Measurements from ENCODE around the gene PLA2G7.

Gene PLA2G7

DNA sequence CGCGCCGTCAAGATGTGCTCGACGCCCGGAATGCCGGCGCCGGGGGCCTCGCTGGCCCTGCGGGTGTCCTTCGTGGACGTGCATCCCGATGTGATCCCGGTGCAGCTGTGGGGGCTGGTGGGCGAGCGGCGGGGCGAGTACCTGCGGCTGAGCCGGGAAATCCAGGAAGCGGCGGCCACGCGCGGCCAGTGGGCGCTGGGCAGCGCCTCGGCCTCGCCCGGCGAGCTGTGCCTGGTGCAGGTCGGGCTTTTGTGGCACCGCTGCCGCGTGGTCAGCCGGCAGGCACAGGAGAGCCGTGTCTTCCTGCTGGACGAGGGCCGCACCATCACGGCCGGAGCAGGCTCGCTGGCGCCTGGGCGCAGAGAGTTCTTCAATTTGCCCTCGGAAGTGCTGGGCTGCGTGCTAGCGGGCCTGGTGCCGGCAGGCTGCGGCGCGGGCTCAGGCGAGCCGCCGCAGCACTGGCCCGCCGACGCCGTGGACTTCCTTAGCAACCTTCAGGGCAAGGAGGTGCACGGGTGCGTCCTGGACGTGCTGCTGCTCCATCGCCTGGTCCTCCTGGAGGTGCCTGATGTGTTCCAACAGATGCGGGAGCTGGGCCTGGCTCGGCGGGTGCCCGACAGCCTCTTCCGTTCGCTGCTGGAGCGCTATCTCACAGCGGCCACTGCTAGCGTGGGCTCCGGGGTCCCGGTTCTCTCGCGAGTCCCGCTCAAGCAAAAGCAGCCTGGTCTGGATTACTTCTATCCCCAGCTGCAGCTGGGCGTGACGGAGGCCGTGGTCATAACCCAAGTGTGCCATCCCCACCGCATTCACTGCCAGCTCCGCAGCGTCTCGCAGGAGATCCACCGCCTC, 46.8 kb downstream of the PLA2G7 start:
- TF ChIP-seq, protein P1, sequence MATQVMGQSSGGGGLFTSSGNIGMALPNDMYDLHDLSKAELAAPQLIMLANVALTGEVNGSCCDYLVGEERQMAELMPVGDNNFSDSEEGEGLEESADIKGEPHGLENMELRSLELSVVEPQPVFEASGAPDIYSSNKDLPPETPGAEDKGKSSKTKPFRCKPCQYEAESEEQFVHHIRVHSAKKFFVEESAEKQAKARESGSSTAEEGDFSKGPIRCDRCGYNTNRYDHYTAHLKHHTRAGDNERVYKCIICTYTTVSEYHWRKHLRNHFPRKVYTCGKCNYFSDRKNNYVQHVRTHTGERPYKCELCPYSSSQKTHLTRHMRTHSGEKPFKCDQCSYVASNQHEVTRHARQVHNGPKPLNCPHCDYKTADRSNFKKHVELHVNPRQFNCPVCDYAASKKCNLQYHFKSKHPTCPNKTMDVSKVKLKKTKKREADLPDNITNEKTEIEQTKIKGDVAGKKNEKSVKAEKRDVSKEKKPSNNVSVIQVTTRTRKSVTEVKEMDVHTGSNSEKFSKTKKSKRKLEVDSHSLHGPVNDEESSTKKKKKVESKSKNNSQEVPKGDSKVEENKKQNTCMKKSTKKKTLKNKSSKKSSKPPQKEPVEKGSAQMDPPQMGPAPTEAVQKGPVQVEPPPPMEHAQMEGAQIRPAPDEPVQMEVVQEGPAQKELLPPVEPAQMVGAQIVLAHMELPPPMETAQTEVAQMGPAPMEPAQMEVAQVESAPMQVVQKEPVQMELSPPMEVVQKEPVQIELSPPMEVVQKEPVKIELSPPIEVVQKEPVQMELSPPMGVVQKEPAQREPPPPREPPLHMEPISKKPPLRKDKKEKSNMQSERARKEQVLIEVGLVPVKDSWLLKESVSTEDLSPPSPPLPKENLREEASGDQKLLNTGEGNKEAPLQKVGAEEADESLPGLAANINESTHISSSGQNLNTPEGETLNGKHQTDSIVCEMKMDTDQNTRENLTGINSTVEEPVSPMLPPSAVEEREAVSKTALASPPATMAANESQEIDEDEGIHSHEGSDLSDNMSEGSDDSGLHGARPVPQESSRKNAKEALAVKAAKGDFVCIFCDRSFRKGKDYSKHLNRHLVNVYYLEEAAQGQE (IDR thresholded peaks at IDR 0.05; ENCODE audit: insufficient read depth in 1 of 2, low read depth in 2 of 2, low read length in 2 of 2) = no peak
- no peak for TF ChIP-seq TAF1 (IDR thresholded peaks at IDR 0.05; ENCODE audit: borderline replicate concordance, insufficient read depth, low read length)

DNA sequence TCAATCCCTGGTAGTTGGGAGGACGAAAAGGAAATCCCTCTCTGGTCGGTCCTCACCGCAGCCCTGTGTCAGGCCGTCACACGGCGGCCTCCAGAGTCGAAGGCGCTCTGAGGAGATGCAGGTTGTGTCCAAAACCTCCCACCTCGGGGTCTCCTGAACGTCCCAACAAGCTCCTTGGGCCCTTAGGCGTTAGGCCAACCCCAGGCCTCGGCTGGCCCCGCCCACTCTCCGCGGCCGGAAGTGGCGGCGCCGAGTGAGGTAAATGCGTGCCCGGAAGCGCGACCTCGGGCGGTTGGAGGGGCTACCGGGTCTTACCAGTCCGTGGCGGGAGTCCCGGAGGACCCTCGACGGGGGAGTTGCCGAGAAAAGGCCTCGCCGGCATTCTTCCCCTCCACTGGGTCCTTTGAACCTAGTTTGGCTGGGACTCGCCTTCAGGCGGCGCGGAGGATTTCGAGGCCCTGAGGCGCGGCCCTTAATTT, 47.5 kb downstream of the PLA2G7 start, which contains the start of gene TDRD6:
TSS of gene TDRD6 (plus strand) at position 267 of the 479 bp plus-strand sequence. CDS start 244 bp downstream, outside the sequence.
- TF ChIP-seq SIN3A (IDR thresholded peaks at IDR 0.05; ENCODE audit: borderline replicate concordance, insufficient read depth, low read length) (no peak), FOXP2 (optimal IDR thresholded peaks at IDR 0.05; ENCODE audit: borderline replicate concordance, extremely low read depth, extremely low read length, insufficient read depth) (no peak), POLR2AphosphoS5 (IDR thresholded peaks at IDR 0.05; ENCODE audit: low read depth, low read length) (no peak), TAF1 (IDR thresholded peaks at IDR 0.05; ENCODE audit: borderline replicate concordance, insufficient read depth, low read length) (no peak)
- TF ChIP-seq, protein P1 (IDR thresholded peaks at IDR 0.05; ENCODE audit: insufficient read depth in 1 of 2, low read depth in 2 of 2, low read length in 2 of 2) = no peak

GRCh38 chr6:46684771-46685170, 50.4 kb downstream of the PLA2G7 start:
- TF ChIP-seq, protein P1 (IDR thresholded peaks at IDR 0.05; ENCODE audit: insufficient read depth in 1 of 2, low read depth in 2 of 2, low read length in 2 of 2) = no peak
- TF ChIP-seq TAF1 (IDR thresholded peaks at IDR 0.05; ENCODE audit: borderline replicate concordance, insufficient read depth, low read length) = no peak
- no peak for TF ChIP-seq POLR2AphosphoS5 (IDR thresholded peaks at IDR 0.05; ENCODE audit: low read depth, low read length)
- no peak for TF ChIP-seq SIN3A (IDR thresholded peaks at IDR 0.05; ENCODE audit: borderline replicate concordance, insufficient read depth, low read length)

DNA sequence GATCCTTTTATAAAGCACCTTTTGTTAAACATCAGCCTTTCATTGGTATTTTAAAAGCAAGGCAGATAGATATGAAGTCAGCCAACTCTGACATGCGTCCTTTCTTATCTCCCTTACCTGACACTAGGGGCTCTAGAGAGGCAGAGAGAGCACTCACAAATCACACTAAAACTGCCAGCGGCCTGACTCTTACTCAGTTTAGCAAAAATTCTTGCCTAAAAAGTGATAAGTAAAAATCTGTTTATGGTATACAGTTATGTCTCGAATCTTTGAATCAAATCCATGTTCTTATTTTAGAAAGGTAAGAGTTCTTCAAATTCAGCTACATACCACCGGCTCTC, 57.9 kb downstream of the PLA2G7 start:
- TF ChIP-seq FOXP2 (optimal IDR thresholded peaks at IDR 0.05; ENCODE audit: borderline replicate concordance, extremely low read depth, extremely low read length, insufficient read depth) (no peak), TAF1 (IDR thresholded peaks at IDR 0.05; ENCODE audit: borderline replicate concordance, insufficient read depth, low read length) (no peak), SIN3A (IDR thresholded peaks at IDR 0.05; ENCODE audit: borderline replicate concordance, insufficient read depth, low read length) (no peak), POLR2AphosphoS5 (IDR thresholded peaks at IDR 0.05; ENCODE audit: low read depth, low read length) (no peak)
- TF ChIP-seq, protein P1 (IDR thresholded peaks at IDR 0.05; ENCODE audit: insufficient read depth in 1 of 2, low read depth in 2 of 2, low read length in 2 of 2) = no peak

Data from PFSK-1 (cell line).